Mesothelial cell of epicardium (in vitro differentiated cells): ENCODE data around the gene NUP160. TPM values are rescaled to one million over a fixed set of nuclear protein-coding genes. Genes with fewer than 3 reads are reported as not detected.
"Not testable (repeated sequence)": the region's sequence is repeated elsewhere in the genome, so short reads cannot be mapped to it uniquely, and the experiment has no call there.

Experiments used
- DNase-seq, 2 experiments: peaks; one replicate each; pipeline ENCODE4 v3.0.0; 2021; ENCODE audit warnings: low spot score in 2 of 2; ENCODE audit not compliant: unreplicated experiment in 2 of 2
- H3K27ac Mint-ChIP-seq: 2 replicates; pipeline ENCODE4 v1.8.0; 2021; ENCODE audit warnings: mixed read lengths
- H3K27me3 Mint-ChIP-seq: 2 replicates; pipeline ENCODE4 v1.8.0; 2021; ENCODE audit warnings: low read depth, mixed read lengths
- H3K36me3 Mint-ChIP-seq: 2 replicates; pipeline ENCODE4 v1.8.0; 2021; ENCODE audit warnings: mixed read lengths
- H3K4me1 Mint-ChIP-seq: 2 replicates; pipeline ENCODE4 v1.8.0; 2021; ENCODE audit warnings: mixed read lengths
- H3K4me3 Mint-ChIP-seq: 2 replicates; pipeline ENCODE4 v1.8.0; 2021; ENCODE audit warnings: mild to moderate bottlenecking, moderate library complexity, mixed read lengths
- H3K9me3 Mint-ChIP-seq: 2 replicates; pipeline ENCODE4 v1.8.0; 2021; ENCODE audit warnings: mixed read lengths
- CTCF ChIP-seq: fragments of 200-600 bp; sonication (generic); IDR thresholded peaks from one replicate; pipeline ENCODE4 v1.5.0; 2021; ENCODE audit warnings: antibody characterized with exemption; ENCODE audit not compliant: unreplicated experiment
- total RNA-seq: library from RNA; stranded (reverse); gene quantifications from 3 replicates; pipeline ENCODE4 v1.2.1, GENCODE V29; 2021

NUP160 gene
- total RNA-seq, 1 donor from 2014 or later: 64.2 TPM

GRCh38 chr11:47765086-47765485 lies 83.1 kb downstream of the NUP160 start:
- H3K36me3 Mint-ChIP-seq: peaks cover 9% of the 10 kb centered on the region
- no peaks in the 10 kb centered on the region for H3K27me3 Mint-ChIP-seq
- H3K4me3 Mint-ChIP-seq: peak overlapping the region; percentile 79
- TF ChIP-seq CTCF: no peak
- H3K27ac Mint-ChIP-seq: peak overlapping the region; percentile 98
- H3K9me3 Mint-ChIP-seq: no peaks in the 10 kb centered on the region
- no peak for DNase-seq
- peaks cover 26% of the 10 kb centered on the region for H3K4me1 Mint-ChIP-seq

DNA sequence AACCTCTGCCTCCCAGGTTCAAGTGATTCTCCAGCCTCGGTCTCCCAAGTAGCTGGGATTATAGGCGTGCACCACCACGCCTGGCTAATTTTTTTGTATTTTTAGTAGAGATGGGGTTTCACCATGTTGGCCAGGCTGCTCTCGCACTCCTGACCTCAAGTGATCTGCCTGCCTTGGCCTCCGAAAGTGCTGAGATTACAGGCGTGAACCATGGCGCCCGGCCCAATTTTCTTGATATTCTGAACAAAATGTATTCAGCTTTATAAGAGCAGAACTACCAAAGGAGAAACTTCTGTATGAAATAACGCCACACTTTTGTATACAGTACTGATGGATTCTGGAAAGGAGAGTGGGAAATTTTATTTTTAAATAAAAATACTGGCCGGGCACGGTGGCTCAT lies 88.9 kb downstream of the NUP160 start:
- not testable (repeated sequence) for H3K27ac Mint-ChIP-seq, H3K4me3 Mint-ChIP-seq, DNase-seq, H3K27me3 Mint-ChIP-seq, H3K9me3 Mint-ChIP-seq, H3K4me1 Mint-ChIP-seq
- peaks cover 48% of the 10 kb centered on the region for H3K36me3 Mint-ChIP-seq

GRCh38 chr11:47756208-47756607 lies 91.9 kb downstream of the NUP160 start:
- Mint-ChIP-seq H3K4me1 (no peaks in the 10 kb centered on the region), H3K27ac (no peak overlapping the region), H3K9me3 (no peaks in the 10 kb centered on the region), H3K36me3 (peaks cover 65% of the 10 kb centered on the region), H3K27me3 (no peaks in the 10 kb centered on the region), H3K4me3 (no peak overlapping the region)
- TF ChIP-seq CTCF: no peak
- DNase-seq: no peak

DNA sequence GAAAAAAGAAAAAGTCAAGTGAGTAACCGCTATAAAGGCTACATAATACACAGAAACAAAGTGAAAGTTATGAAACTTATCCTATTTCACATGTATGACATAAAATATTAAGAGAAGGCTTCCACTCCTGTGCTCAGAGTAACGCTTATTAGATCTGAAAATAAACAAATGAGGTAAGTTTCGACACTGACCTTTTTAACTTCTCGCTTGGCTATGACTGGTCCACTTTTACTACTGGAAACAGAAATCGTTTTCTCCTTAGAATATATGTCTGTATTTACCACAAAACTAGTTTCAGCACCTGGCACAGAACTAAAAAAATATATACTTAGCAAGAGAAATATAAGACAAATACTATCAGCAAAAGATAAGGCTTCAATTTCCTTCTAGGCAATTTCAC lies 97.4 kb downstream of the NUP160 start:
- Mint-ChIP-seq H3K9me3 (peaks cover 7% of the 10 kb centered on the region), H3K4me3 (no peak overlapping the region), H3K4me1 (no peaks in the 10 kb centered on the region), H3K36me3 (peaks cover 47% of the 10 kb centered on the region), H3K27me3 (no peaks in the 10 kb centered on the region), H3K27ac (no peak overlapping the region)
- no peak for DNase-seq
- no peak for TF ChIP-seq CTCF

- peaks cover 47% of the 10 kb centered on the region for H3K36me3 Mint-ChIP-seq
- not testable (repeated sequence) for H3K4me3 Mint-ChIP-seq, H3K27me3 Mint-ChIP-seq, H3K27ac Mint-ChIP-seq, H3K4me1 Mint-ChIP-seq, DNase-seq, H3K9me3 Mint-ChIP-seq
These were observed 105.7 kb downstream of the NUP160 start for GRCh38 chr11:47742494-47742893.

GRCh38 chr11:47737817-47738216 lies 110.3 kb downstream of the NUP160 start:
- H3K27me3 Mint-ChIP-seq, H3K9me3 Mint-ChIP-seq, H3K4me3 Mint-ChIP-seq, H3K27ac Mint-ChIP-seq, H3K4me1 Mint-ChIP-seq, DNase-seq: not testable (repeated sequence)
- H3K36me3 Mint-ChIP-seq: peaks cover 36% of the 10 kb centered on the region

GRCh38 chr11:47732271-47732670 lies 115.9 kb downstream of the NUP160 start:
- H3K27ac Mint-ChIP-seq: no peak overlapping the region
- H3K4me3 Mint-ChIP-seq: no peak overlapping the region
- no peak for TF ChIP-seq CTCF
- H3K9me3 Mint-ChIP-seq: no peaks in the 10 kb centered on the region
- no peaks in the 10 kb centered on the region for H3K27me3 Mint-ChIP-seq
- H3K4me1 Mint-ChIP-seq: no peaks in the 10 kb centered on the region
- no peak for DNase-seq
- H3K36me3 Mint-ChIP-seq: peaks cover 56% of the 10 kb centered on the region
